ENCODE results near the gene NARF. TPM values are rescaled to one million over a fixed set of nuclear protein-coding genes. Genes with fewer than 3 reads are reported as not detected.
"Not testable (repeated sequence)": the region's sequence is repeated elsewhere in the genome, so short reads cannot be mapped to it uniquely, and the experiment has no call there.

Gene NARF
- total RNA-seq, result 116 to 123 TPM (median 122 TPM) in 3 replicates

DNA sequence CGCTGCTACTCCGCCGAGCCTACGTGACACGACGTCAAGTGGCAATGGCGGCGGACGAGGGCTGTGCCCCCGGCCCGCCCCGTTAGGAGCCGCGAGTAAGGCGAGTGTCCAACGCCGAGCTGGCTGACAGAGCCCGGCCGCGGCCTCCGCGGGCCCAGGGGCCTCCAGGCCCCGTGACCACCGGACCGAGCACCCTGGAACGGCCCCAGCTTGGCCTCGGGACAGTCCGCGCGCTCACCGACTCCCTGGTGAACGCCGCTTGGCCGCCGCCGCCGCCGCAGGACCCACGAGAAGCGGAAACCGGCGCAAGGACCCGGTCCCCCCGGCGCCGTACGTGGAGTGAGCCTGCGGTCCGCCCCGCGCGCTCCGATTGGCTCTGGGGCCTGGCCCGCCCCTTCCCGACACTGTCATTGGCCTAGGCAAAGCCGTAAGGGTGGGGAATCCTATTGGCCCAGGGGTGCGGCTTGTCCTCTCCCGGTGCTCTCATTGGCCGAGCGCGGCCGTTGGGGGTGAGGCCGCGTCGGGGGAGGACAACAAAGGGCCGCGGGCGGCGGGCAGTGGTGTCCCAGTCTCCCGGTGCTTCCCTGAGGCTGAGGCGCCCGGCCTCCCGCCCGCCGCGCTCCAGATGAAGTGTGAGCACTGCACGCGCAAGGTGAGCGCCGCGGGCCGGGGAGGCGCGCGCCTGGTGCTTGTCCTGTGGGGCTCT is at the start of gene NARF:
Gene NARF, plus strand, starts transcription at position 563 of the 706 bp plus-strand sequence. Its CDS starts 63 bp downstream, at position 626.
- H3K27ac Mint-ChIP-seq, result peak within 1 kb of the TSS; percentile 95
- peak; percentile 97 for DNase-seq (ENCODE audit: low spot score in 2 of 2, unreplicated experiment in 2 of 2)
- no peaks in the 10 kb centered on the region for H3K9me3 Mint-ChIP-seq
- peaks cover 15% of the 10 kb centered on the region for H3K36me3 Mint-ChIP-seq
- TF ChIP-seq, protein P1, sequence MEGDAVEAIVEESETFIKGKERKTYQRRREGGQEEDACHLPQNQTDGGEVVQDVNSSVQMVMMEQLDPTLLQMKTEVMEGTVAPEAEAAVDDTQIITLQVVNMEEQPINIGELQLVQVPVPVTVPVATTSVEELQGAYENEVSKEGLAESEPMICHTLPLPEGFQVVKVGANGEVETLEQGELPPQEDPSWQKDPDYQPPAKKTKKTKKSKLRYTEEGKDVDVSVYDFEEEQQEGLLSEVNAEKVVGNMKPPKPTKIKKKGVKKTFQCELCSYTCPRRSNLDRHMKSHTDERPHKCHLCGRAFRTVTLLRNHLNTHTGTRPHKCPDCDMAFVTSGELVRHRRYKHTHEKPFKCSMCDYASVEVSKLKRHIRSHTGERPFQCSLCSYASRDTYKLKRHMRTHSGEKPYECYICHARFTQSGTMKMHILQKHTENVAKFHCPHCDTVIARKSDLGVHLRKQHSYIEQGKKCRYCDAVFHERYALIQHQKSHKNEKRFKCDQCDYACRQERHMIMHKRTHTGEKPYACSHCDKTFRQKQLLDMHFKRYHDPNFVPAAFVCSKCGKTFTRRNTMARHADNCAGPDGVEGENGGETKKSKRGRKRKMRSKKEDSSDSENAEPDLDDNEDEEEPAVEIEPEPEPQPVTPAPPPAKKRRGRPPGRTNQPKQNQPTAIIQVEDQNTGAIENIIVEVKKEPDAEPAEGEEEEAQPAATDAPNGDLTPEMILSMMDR (IDR thresholded peaks at IDR 0.05; ENCODE audit: unreplicated experiment), result no peak
- peaks cover 16% of the 10 kb centered on the region for H3K4me1 Mint-ChIP-seq
- H3K27me3 Mint-ChIP-seq (ENCODE audit: low read depth), result no peaks in the 10 kb centered on the region
- H3K4me3 Mint-ChIP-seq, result peak within 1 kb of the TSS; percentile 95

DNA sequence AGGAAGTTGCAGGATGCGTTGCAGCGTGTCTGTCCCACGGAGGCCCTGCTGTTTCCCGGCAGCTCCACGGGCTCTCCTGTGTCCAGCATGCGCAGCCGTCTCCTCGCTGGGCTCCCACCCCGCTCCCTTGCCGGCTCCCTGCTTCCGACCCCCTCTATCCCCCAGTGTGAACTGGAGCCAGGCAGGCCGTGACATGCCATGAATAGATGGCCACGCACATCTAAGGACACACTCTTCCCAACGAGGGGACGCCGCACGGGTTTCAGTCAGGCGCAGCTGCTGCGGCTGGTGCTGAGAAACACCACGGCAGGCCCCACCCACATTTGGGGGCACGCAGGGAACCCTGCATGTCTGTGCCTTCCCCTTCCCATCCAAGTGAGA is 49.6 kb upstream of the NARF start:
- H3K9me3 Mint-ChIP-seq, result no peaks in the 10 kb centered on the region
- H3K27ac Mint-ChIP-seq, result no peak overlapping the region
- peaks cover 20% of the 10 kb centered on the region for H3K36me3 Mint-ChIP-seq
- H3K4me1 Mint-ChIP-seq, result no peaks in the 10 kb centered on the region
- no peak overlapping the region for H3K4me3 Mint-ChIP-seq
- TF ChIP-seq, protein P1 (IDR thresholded peaks at IDR 0.05; ENCODE audit: unreplicated experiment), result no peak
- H3K27me3 Mint-ChIP-seq (ENCODE audit: low read depth), result no peaks in the 10 kb centered on the region
- no peak for DNase-seq (ENCODE audit: low spot score in 2 of 2, unreplicated experiment in 2 of 2)

DNA sequence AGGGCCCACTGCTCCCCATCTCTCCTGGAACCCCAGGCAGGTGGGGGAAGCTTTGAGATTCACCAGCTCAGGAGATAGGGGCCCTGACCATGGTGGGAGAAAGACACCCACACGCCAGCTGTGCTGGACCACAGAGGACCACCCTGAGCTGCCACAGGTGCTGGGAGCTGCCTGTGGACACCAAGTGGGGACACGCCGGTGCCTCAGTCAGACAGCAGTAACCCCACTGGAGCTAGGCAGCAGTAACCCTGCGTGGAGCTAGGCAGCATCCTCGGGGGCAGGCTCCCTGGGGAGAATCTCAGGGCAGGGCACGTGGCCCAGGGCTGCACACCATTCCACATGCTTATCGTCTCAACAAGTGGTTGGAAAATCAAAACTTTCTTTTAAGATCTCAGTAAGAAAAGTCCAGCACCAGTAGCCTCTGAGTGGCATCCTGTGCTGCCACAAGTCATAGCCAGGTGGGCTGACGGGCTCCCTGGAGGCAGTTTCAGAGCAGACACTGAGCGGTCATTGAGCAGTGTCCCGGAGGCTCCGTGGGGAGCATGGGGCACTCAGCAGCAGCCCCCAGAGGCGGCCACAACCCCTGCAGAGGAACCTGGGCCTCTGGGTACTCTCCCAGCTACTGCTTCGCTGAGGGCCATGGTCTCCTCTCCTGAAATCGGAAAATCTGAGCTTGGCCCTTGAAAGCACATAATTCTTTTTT is 48.4 kb upstream of the NARF start:
- no peak for DNase-seq (ENCODE audit: low spot score in 2 of 2, unreplicated experiment in 2 of 2)
- no peaks in the 10 kb centered on the region for H3K27me3 Mint-ChIP-seq (ENCODE audit: low read depth)
- no peak overlapping the region for H3K27ac Mint-ChIP-seq
- no peak overlapping the region for H3K4me3 Mint-ChIP-seq
- peaks cover 23% of the 10 kb centered on the region for H3K36me3 Mint-ChIP-seq
- TF ChIP-seq, protein P1 (IDR thresholded peaks at IDR 0.05; ENCODE audit: unreplicated experiment), result no peak
- no peaks in the 10 kb centered on the region for H3K9me3 Mint-ChIP-seq
- peaks cover 5% of the 10 kb centered on the region for H3K4me1 Mint-ChIP-seq

DNA sequence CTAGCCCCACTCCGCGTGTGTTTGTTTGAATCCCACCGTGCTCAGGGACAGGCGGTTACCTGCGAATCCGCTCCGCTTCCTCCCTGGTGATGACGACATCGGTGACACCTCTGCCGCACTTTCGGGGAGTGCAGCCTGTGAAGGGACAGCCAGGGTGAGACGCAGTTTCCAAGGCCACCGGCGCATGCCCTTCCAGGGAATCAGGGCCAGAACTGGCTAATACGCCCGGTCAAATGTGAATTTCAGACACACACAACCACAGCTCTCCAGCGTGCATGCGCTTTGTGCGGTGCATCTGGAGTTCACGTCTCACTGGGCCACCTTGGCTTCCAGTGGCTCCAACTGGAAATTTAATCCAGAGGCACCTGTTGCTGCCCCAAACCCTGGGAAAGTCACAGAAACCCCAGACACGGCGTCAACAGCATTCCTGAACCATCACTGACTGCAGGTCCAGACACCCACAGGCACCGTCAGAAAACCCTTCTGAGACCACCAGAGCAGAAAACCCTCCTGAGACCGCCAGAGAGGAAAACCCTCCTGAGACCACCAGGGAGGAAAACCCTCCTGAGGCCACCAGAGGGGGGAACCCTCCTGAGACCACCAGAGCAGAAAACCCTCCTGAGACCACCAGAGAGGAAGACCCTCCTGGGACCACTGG is 47.0 kb upstream of the NARF start:
- TF ChIP-seq, protein P1 (IDR thresholded peaks at IDR 0.05; ENCODE audit: unreplicated experiment), result no peak
- Mint-ChIP-seq H3K36me3 (peaks cover 19% of the 10 kb centered on the region), H3K4me3 (no peak overlapping the region), H3K27me3 (ENCODE audit: low read depth) (no peaks in the 10 kb centered on the region), H3K4me1 (peaks cover 6% of the 10 kb centered on the region), H3K27ac (no peak overlapping the region), H3K9me3 (no peaks in the 10 kb centered on the region)
- no peak for DNase-seq (ENCODE audit: low spot score in 2 of 2, unreplicated experiment in 2 of 2)

DNA sequence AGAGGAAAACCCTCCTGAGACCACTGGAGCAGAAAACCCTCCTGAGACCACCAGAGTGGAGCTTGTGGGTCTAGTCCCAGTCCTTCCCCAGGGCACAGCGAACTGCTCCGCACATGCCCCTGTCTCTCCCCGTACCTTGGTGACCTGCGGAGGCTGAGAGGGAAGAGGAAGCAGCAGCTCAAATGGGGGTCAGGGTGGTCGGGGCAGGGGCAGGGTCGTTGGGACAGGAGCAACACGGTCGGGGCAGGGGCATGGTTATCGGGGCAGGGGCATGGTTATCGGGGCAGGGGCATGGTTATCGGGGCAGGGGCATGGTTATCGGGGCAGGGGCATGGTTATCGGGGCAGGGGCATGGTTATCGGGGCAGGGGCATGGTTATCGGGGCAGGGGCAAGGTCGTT is 46.5 kb upstream of the NARF start:
- H3K4me3 Mint-ChIP-seq; H3K27me3 Mint-ChIP-seq (ENCODE audit: low read depth); H3K27ac Mint-ChIP-seq; DNase-seq (ENCODE audit: low spot score in 2 of 2, unreplicated experiment in 2 of 2); H3K9me3 Mint-ChIP-seq; H3K4me1 Mint-ChIP-seq: not testable (repeated sequence)
- H3K36me3 Mint-ChIP-seq, result peaks cover 19% of the 10 kb centered on the region
